GM12878 (cell line): ENCODE measurements around the gene SAC3D1. TPM values are rescaled to one million over a fixed set of nuclear protein-coding genes. Genes with fewer than 3 reads are reported as not detected.

Source experiments
- ATAC-seq: fragments of 200-7000 bp; cut with Tn5 transposase; 3 replicates; pipeline ENCODE4 v1.9.1; 2020; ENCODE audit warnings: mild to moderate bottlenecking, moderate library complexity
- BruUV-seq: library from RNA; stranded (reverse); fragments of 400-500 nt; replicated peaks from 2 replicates; lab custom pipeline; 2021; lab: Mats Ljungman, UMichigan
- CTCF ChIA-PET: fragments of 300-600 bp; sonication (Branson Sonifier 250); formaldehyde crosslinking; extraction: SDS; loops from one replicate; lab custom pipeline; 2021; ENCODE audit warnings: inconsistent platforms; lab: Yijun Ruan, JAX
- POLR2A ChIA-PET: fragments of 350-600 bp; formaldehyde crosslinking; extraction: SDS; loops from one replicate; lab custom pipeline; 2021; ENCODE audit warnings: inconsistent platforms; lab: Charles Lee
- RAD21 ChIA-PET: fragments of 300-600 bp; sonication (Branson Sonifier 250); formaldehyde crosslinking; loops from one replicate; lab custom pipeline; 2023; ENCODE audit warnings: antibody characterized with exemption; ENCODE audit not compliant: unreplicated experiment; lab: Charles Lee
- SMC1A ChIA-PET: fragments of 300-600 bp; sonication (Branson Sonifier 250); formaldehyde crosslinking; loops from one replicate; lab custom pipeline; 2023; ENCODE audit not compliant: unreplicated experiment, uncharacterized antibody; lab: Charles Lee
- DNase-seq: peaks from one replicate; pipeline ENCODE4 v3.0.0-alpha.2; 2011; ENCODE audit warnings: low read depth, low spot score
- FAIRE-seq: peaks from 3 replicates; lab custom pipeline; 2011; peaks lifted over from hg19 to GRCh38; lab: Jason Lieb, UNC
- H2AFZ ChIP-seq: 2 replicates; pipeline ENCODE4 v1.6.0; 2011; ENCODE audit warnings: low read depth, low read length, control low read depth; ENCODE audit not compliant: control insufficient read depth
- H3K27ac ChIP-seq: 2 replicates; pipeline ENCODE4 v1.5.1; 2011; ENCODE audit warnings: control low read depth; ENCODE audit not compliant: control insufficient read depth, insufficient read depth
- H3K27me3 ChIP-seq, 2 experiments: replicated peaks in 1 of 2; 2 replicates each; pipeline versions ENCODE4 v1.6.0 to v1.6.1; 2011; ENCODE audit warnings: low read length in 1 of 2; ENCODE audit not compliant: control insufficient read depth in 2 of 2, insufficient read depth in 2 of 2
- H3K36me3 ChIP-seq, 2 experiments: 2 replicates each; pipeline ENCODE4 v1.5.1; 2011; ENCODE audit warnings: low read length in 1 of 2; ENCODE audit not compliant: control insufficient read depth in 2 of 2, insufficient read depth in 2 of 2
- H3K4me1 ChIP-seq: 2 replicates; pipeline ENCODE4 v1.6.1; 2011; ENCODE audit warnings: mild to moderate bottlenecking, low read length, moderate library complexity, mixed read lengths; ENCODE audit not compliant: control insufficient read depth, insufficient read depth
- H3K4me2 ChIP-seq: 2 replicates; pipeline ENCODE4 v1.6.0; 2011; ENCODE audit warnings: control low read depth; ENCODE audit not compliant: control insufficient read depth, insufficient read depth
- H3K4me3 ChIP-seq: fragments of 200-600 bp; sonication (generic); 2 replicates; pipeline ENCODE4 v1.5.1; 2016
- H3K79me2 ChIP-seq: 2 replicates; pipeline ENCODE4 v1.6.0; 2011; ENCODE audit warnings: low read length; ENCODE audit not compliant: control insufficient read depth, insufficient read depth
- H3K9ac ChIP-seq: 2 replicates; pipeline ENCODE4 v1.8.0; 2011; ENCODE audit warnings: low read length, control low read depth, mixed read lengths; ENCODE audit not compliant: control insufficient read depth, insufficient read depth
- H3K9me3 ChIP-seq: replicated peaks from 3 replicates; pipeline ENCODE4 v1.5.1; 2011; ENCODE audit warnings: mild to moderate bottlenecking, low read length; ENCODE audit not compliant: control insufficient read depth, insufficient read depth
- H4K20me1 ChIP-seq: 2 replicates; pipeline ENCODE4 v1.6.0; 2011; ENCODE audit not compliant: control insufficient read depth, insufficient read depth
- ETV6 ChIP-seq, 2 experiments: fragments of 450-650 bp in 1 of 2; IDR thresholded peaks in 1 of 2; conservative IDR thresholded peaks in 1 of 2; 2 replicates each; pipeline ENCODE4 v1.6.1; 2014; ENCODE audit warnings: antibody characterized with exemption in 1 of 2, borderline replicate concordance in 1 of 2, low read depth in 1 of 2, mild to moderate bottlenecking in 1 of 2, moderate library complexity in 1 of 2
- KLF5 ChIP-seq: fragments of 450-650 bp; IDR thresholded peaks from 2 replicates; pipeline ENCODE4 v1.6.1; 2014; ENCODE audit warnings: mild to moderate bottlenecking; ENCODE audit not compliant: partially characterized antibody
- MTA3 ChIP-seq: IDR thresholded peaks from 2 replicates; pipeline ENCODE4 v1.6.1; 2012; ENCODE audit warnings: low read length, inconsistent platforms, borderline replicate concordance
- PKNOX1 ChIP-seq: fragments of 450-650 bp; IDR thresholded peaks from 2 replicates; pipeline ENCODE4 v1.6.1; 2016; ENCODE audit warnings: mild to moderate bottlenecking
- SMC3 ChIP-seq: IDR thresholded peaks from 2 replicates; pipeline ENCODE4 v1.6.1; 2011; ENCODE audit warnings: low read length, improper control_type of control experiment, borderline replicate concordance
- TCF3 ChIP-seq: IDR thresholded peaks from 2 replicates; pipeline ENCODE4 v1.6.1; 2012; ENCODE audit warnings: low read depth, mild to moderate bottlenecking, low read length, borderline replicate concordance; ENCODE audit not compliant: insufficient read depth
- WGBS: methylation state at CpG from one replicate; pipeline ENCODE4 v1.1.6; 2016; ENCODE audit warnings: low lambda C conversion rate; ENCODE audit not compliant: insufficient replicate concordance, insufficient coverage; ENCODE audit errors: missing lambda C conversion rate; 5-methylcytosine and 5-hydroxymethylcytosine counted together
- in situ Hi-C: fragments of 300-500 bp; cut with MboI; formaldehyde crosslinking; loops from 9 replicates; pipeline ENCODE4 v1.14.3; 2018; ENCODE audit warnings: mixed read lengths
- intact Hi-C: fragments of 100-400 bp; cut with micrococcal nuclease; formaldehyde crosslinking; loops from one replicate; pipeline ENCODE4 v1.14.2; 2022; ENCODE audit not compliant: unreplicated experiment
- polyA plus RNA-seq, 11 experiments: library from polyadenylated mRNA; depleted of rRNA in 4 of 11; unstranded in 6 of 11; stranded (reverse) in 5 of 11; fragments of >200 nt; fragmentation: Nextera tagmentation in 4 of 11; fragmentation: Illumina TruSeq in 1 of 11; extraction: Ambion mirVana in 4 of 11; extraction: Trizol in 1 of 11; gene quantifications; 1 replicate in 1 of 11; 2 replicates in 10 of 11; pipeline versions ENCODE4 v1.2.1 to v1.2.3, GENCODE V29; 2011 to 2016; ENCODE audit warnings: inconsistent platforms in 2 of 11, missing spikeins in 2 of 11, low read depth in 1 of 11
- total RNA-seq, 4 experiments: library from RNA; depleted of rRNA in 3 of 4; stranded (reverse); fragments of >200 nt in 3 of 4; fragmentation: Illumina TruSeq in 1 of 4; extraction: Trizol in 1 of 4; gene quantifications; 2 replicates each; pipeline versions ENCODE4 v1.2.1 to v1.2.3, GENCODE V29; 2013 to 2021

Gene SAC3D1
- total and polyA plus RNA-seq, 10 of the 15 experiments (the other 5 are each of a cell fraction or from before 2014, with no cell fraction given): 0.16 to 44.6 (median 12.1) TPM

GRCh38 chr11:65017937-65018336 lies 23.1 kb upstream of the SAC3D1 start (continued):
- TF ChIP-seq PKNOX1: no peak
- no peak for TF ChIP-seq KLF5
- TF ChIP-seq ETV6 (conservative IDR thresholded peaks at IDR 0.05 in 1 of 2, IDR thresholded peaks at IDR 0.05 in 1 of 2; ENCODE audit: borderline replicate concordance in 1 of 2, low read depth in 1 of 2): no peak
- TF ChIP-seq TCF3: no peak
- no peak for TF ChIP-seq MTA3
- TF ChIP-seq, all 136 proteins: peak for 0

- intact Hi-C loops: loop anchor here (10.0 kb wide), 1 partner anchor 235 kb away; no protein-coding TSS in a partner anchor
- no peak for DNase-seq
- TF ChIP-seq SMC3: no peak
- TF ChIP-seq, all 136 proteins: peak for 0
- Histone ChIP-seq H3K79me2 (no peaks in the 10 kb centered on the region; the same call in none of the 2 replicates), H3K4me1 (peaks cover 11% of the 10 kb centered on the region), H3K27me3 (no peaks in the 10 kb centered on the region), H3K27ac (no peak overlapping the region), H3K4me3 (no peak overlapping the region), H2AFZ (no peak overlapping the region), H3K36me3 (peaks cover 0 to 5% of the 10 kb centered on the region in 2 experiments; a peak in 2 of 4 replicates), H4K20me1 (no peaks in the 10 kb centered on the region; the same call in 1 of the 2 replicates), H3K4me2 (no peak overlapping the region), H3K9ac (no peak overlapping the region), H3K9me3 (no peaks in the 10 kb centered on the region)
- CTCF ChIA-PET: no interaction called here
- no peak for FAIRE-seq
- 85% methylated on average over 7 of the region's 7 CpGs for WGBS
- no peak for ATAC-seq
- POLR2A ChIA-PET: no interaction called here
- RAD21 ChIA-PET: no interaction called here
- in situ Hi-C loops: no loop called here
- no TSS peak for BruUV-seq
- SMC1A ChIA-PET: no interaction called here
Observed at GRCh38 chr11:65019824-65020223, 21.2 kb upstream of the SAC3D1 start.
